Measurements from ENCODE around the gene PAPOLG. TPM values are rescaled to one million over a fixed set of nuclear protein-coding genes. Genes with fewer than 3 reads are reported as not detected.

PAPOLG gene
- total and polyA plus RNA-seq, 2 experiments from 2014 or later: 8.6 to 13.6 TPM

DNA sequence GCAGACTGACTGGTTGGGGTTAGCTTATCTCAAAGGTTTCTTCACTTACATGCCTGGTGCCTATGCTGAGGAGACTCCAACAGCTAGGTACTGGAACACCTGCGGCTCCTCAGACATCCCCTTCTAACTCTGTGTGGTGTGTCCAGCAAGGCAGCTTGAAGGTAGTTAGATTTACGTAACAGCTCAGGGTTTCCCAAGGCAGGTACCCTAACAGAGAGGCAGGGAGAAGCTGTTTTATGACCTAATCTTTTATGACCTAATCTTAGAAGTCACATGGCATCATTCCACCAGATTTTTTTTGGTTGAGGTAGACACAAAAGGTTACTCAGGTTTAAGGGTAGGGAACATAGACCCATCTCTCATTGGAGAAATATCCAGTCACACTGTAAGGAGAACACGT, 17.4 kb upstream of the PAPOLG start:
- TF ChIP-seq, protein P1, sequence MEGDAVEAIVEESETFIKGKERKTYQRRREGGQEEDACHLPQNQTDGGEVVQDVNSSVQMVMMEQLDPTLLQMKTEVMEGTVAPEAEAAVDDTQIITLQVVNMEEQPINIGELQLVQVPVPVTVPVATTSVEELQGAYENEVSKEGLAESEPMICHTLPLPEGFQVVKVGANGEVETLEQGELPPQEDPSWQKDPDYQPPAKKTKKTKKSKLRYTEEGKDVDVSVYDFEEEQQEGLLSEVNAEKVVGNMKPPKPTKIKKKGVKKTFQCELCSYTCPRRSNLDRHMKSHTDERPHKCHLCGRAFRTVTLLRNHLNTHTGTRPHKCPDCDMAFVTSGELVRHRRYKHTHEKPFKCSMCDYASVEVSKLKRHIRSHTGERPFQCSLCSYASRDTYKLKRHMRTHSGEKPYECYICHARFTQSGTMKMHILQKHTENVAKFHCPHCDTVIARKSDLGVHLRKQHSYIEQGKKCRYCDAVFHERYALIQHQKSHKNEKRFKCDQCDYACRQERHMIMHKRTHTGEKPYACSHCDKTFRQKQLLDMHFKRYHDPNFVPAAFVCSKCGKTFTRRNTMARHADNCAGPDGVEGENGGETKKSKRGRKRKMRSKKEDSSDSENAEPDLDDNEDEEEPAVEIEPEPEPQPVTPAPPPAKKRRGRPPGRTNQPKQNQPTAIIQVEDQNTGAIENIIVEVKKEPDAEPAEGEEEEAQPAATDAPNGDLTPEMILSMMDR (IDR thresholded peaks at IDR 0.05; ENCODE audit: low read depth, low read length): no peak
- Histone ChIP-seq H3K4me1 (ENCODE audit: low read depth) (no peaks in the 10 kb centered on the region), H3K27ac (no peak overlapping the region), H3K27me3 (peaks cover 30% of the 10 kb centered on the region), H3K9me3 (ENCODE audit: low read depth) (no peaks in the 10 kb centered on the region), H3K36me3 (no peaks in the 10 kb centered on the region), H3K4me3 (no peak overlapping the region)
- no peak for DNase-seq (ENCODE audit: low read depth in 1 of 2, low spot score in 1 of 2)

DNA sequence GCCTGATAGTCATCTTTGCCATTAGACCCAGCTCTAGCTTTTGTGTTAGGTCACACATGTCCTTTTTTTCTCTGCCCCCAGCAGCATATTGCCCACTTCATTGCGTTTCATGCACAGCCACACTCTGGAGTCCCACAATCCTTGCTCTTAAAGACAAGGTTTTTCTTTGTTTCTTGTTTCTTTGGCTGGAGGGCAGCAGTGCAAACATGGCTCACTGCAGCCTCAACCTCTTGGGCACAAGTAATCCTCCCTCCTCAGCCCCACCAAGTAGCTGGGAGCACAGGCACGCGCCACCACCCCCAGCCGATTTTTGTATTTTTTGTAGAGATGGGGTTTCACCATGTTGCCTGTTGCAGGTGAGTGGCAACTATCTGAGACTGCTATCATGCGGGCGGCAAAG, 16.9 kb upstream of the PAPOLG start:
- H3K27ac ChIP-seq: no peak overlapping the region
- peaks cover 28% of the 10 kb centered on the region for H3K27me3 ChIP-seq
- H3K4me3 ChIP-seq: no peak overlapping the region
- H3K4me1 ChIP-seq (ENCODE audit: low read depth): no peaks in the 10 kb centered on the region
- no peaks in the 10 kb centered on the region for H3K36me3 ChIP-seq
- DNase-seq (ENCODE audit: low read depth in 1 of 2, low spot score in 1 of 2): no peak
- H3K9me3 ChIP-seq (ENCODE audit: low read depth): no peaks in the 10 kb centered on the region
- TF ChIP-seq, protein P1 (IDR thresholded peaks at IDR 0.05; ENCODE audit: low read depth, low read length): no peak

DNA sequence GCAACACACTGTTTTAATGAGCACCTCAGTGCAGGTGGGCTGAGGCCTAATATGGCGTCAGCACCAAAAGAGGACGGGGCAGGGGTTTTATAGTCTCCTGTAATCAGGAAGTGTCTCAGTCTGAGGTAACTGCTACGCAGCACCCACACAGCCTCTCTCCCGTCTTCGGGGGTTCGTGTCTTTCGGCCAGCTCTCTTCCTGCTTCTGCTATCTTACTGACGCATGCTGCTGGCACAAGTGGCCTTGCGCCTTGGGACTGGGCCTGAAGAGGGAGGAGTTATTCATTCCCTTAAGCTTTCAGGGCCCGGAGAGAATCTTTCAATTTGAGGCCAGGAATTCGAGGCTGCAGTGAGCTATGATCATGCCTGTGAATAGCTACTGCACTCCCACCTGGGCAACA, 14.5 kb upstream of the PAPOLG start:
- Histone ChIP-seq H3K27me3 (peaks cover 3% of the 10 kb centered on the region), H3K36me3 (no peaks in the 10 kb centered on the region), H3K27ac (no peak overlapping the region), H3K4me1 (ENCODE audit: low read depth) (no peaks in the 10 kb centered on the region), H3K9me3 (ENCODE audit: low read depth) (no peaks in the 10 kb centered on the region), H3K4me3 (no peak overlapping the region)
- TF ChIP-seq, protein P1 (IDR thresholded peaks at IDR 0.05; ENCODE audit: low read depth, low read length): no peak
- peak in 1 of 2 donors; percentile 61 for DNase-seq (ENCODE audit: low read depth in 1 of 2, low spot score in 1 of 2)

DNA sequence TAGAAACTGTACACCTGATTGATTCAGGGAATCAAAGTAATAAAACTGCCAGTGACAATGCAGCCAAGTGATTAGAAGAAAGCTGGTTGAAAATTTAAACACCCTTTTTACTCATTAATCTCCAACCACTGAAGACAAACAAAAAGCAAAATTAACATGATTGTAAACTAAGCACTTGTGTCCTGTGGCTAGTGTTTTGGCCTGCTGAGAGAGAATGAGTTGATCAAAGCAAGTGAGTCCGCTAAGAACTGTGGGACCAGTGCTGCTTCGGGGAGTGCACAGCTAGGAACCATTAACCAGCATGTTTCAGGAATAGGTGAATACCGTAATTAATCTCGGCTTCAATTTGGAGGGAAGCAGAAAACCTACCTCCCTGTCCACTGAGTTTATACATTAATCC, 13.6 kb upstream of the PAPOLG start:
- TF ChIP-seq, protein P1 (IDR thresholded peaks at IDR 0.05; ENCODE audit: low read depth, low read length): no peak
- peaks cover under 1% of the 10 kb centered on the region for H3K27me3 ChIP-seq
- no peak for DNase-seq (ENCODE audit: low read depth in 1 of 2, low spot score in 1 of 2)

DNA sequence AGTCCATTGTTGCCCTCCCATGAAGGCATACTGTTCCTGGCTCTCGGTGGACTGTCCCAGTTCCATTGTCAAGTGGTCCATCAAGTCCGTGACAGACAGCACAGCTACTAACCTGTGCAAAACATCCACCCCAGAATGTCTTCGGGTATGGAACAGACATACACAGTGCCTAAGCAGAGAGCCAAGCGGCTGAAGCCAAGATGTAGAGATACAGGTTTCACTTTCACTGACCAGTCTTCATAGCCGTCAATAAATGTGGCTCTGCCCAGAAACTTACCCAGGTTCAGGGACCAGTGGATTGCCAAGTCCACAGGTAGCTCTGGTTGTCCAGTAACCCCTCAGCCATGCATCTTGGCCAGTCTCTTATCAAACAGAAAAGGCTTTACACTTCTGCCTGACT, 10.7 kb upstream of the PAPOLG start:
- no peaks in the 10 kb centered on the region for H3K27me3 ChIP-seq
- TF ChIP-seq, protein P1 (IDR thresholded peaks at IDR 0.05; ENCODE audit: low read depth, low read length): no peak
- H3K27ac ChIP-seq: no peak overlapping the region
- no peaks in the 10 kb centered on the region for H3K9me3 ChIP-seq (ENCODE audit: low read depth)
- no peaks in the 10 kb centered on the region for H3K36me3 ChIP-seq
- H3K4me1 ChIP-seq (ENCODE audit: low read depth): no peaks in the 10 kb centered on the region
- no peak overlapping the region for H3K4me3 ChIP-seq
- DNase-seq (ENCODE audit: low read depth in 1 of 2, low spot score in 1 of 2): no peak

More for the DNA sequence above, 13.6 kb upstream of the PAPOLG start:
- Histone ChIP-seq H3K4me3 (no peak overlapping the region), H3K9me3 (ENCODE audit: low read depth) (no peaks in the 10 kb centered on the region), H3K36me3 (no peaks in the 10 kb centered on the region), H3K27ac (no peak overlapping the region), H3K4me1 (ENCODE audit: low read depth) (no peaks in the 10 kb centered on the region)

DNA sequence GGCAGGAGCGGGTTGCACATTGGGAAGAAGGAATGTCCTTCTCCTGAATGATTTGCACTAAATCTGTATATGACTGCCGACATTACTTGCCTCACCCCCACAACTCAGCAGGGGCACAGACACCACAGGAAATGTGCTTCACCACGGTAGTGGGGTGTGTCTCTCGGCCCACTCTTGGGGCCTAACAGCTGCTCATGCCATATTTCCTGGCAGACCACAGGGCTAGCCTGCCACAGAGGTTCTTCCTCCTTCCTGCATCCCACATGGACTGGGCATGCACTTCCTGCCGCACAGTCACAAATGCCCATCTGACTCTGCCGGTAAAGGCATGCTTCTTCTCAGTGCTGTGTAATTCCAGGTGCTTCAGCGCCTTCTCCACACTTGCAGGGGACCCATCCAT, 10.3 kb upstream of the PAPOLG start:
- Histone ChIP-seq H3K9me3 (ENCODE audit: low read depth) (no peaks in the 10 kb centered on the region), H3K27ac (no peak overlapping the region), H3K36me3 (no peaks in the 10 kb centered on the region), H3K4me1 (ENCODE audit: low read depth) (no peaks in the 10 kb centered on the region), H3K27me3 (no peaks in the 10 kb centered on the region), H3K4me3 (no peak overlapping the region)
- DNase-seq (ENCODE audit: low read depth in 1 of 2, low spot score in 1 of 2): no peak
- TF ChIP-seq, protein P1 (IDR thresholded peaks at IDR 0.05; ENCODE audit: low read depth, low read length): no peak

Data from cardiac muscle cell (in vitro differentiated cells and primary cell).